GM18858 (cell line): ENCODE results near the gene LTBP1.
A peak's percentile ranks its signal among the peaks of the same experiment; 100 is the strongest.

Experiments
- ATAC-seq: cut with Tn5 transposase; IDR thresholded peaks from one replicate; pipeline ENCODE4 v1.9.1; 2021; ENCODE audit not compliant: unreplicated experiment

Gene LTBP1

GRCh38 chr2:33247365-33247764, 300.6 kb downstream of the LTBP1 start:
- ATAC-seq, result no peak

GRCh38 chr2:33250417-33251029, 303.8 kb downstream of the LTBP1 start:
- no peak for ATAC-seq

DNA sequence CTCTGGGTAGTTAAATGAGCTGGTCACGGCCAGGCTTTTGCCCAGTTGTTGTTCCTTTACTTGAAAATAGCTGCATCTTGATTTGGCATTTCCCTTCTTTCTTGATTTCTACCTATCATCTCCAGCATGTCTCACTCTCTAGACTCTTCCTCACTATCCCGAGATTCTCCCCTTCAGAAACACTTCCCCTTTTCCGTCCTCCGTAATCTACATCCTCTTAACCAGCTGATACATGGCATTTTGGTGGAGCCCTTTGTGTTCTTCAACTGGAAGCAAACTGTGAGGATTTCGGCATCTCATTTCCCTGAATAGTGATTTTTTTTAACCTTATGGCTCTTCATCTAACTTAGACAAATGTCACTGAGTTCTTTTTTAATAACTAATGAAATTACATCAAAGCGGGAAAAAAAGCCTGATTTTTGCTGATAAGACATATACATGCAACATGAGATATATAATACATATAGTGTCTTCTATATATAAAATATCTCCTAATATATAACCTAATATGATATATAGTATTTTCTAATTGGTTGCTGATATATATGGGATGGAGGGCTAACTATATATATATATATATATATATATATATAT, 309.5 kb downstream of the LTBP1 start:
- ATAC-seq, result no peak

GRCh38 chr2:33258387-33258786, 311.6 kb downstream of the LTBP1 start:
- ATAC-seq, result no peak

- ATAC-seq, result no peak
Observed at GRCh38 chr2:33262097-33262496, 315.3 kb downstream of the LTBP1 start.

- no peak for ATAC-seq
Observed at GRCh38 chr2:33264766-33265165, 318.0 kb downstream of the LTBP1 start.

DNA sequence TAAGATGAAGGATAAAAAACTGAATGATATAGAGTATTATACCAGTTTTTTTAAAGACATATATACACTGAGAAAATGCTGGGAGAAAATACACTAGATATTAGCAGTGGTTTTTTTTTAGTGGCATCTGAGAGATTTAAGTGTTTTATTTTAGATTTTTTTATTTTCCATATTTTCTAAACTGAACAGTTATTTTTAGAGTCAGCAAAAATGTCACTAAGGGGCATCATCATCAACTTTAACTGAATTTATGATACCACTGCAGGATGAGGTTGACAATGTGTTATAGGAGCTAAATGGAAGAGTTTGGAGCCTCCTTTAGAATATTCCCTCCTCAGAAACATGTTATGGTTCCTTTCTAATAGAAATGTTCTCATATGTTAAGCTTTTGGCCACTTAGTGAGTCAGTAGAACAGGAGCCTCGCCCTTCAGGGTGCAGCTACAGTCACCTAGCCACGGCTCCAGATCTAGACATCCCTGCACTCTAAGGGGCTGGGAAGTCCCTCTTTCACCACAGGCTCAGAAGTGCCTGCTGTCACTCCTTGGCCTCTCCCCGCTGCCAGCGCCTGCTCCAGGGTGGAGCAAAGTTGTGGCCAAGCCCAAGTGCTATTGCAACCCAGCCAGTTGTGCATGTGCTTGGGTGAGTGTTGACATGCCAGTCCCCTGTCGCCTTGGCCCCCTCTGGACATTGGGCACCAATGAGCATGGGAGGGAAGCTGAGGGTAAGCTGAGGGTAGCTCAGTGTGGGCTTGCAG, 319.0 kb downstream of the LTBP1 start:
- ATAC-seq, result no peak

GRCh38 chr2:33266467-33266866, 319.7 kb downstream of the LTBP1 start:
- no peak for ATAC-seq

GRCh38 chr2:33267043-33267442, 320.3 kb downstream of the LTBP1 start:
- ATAC-seq, result no peak

DNA sequence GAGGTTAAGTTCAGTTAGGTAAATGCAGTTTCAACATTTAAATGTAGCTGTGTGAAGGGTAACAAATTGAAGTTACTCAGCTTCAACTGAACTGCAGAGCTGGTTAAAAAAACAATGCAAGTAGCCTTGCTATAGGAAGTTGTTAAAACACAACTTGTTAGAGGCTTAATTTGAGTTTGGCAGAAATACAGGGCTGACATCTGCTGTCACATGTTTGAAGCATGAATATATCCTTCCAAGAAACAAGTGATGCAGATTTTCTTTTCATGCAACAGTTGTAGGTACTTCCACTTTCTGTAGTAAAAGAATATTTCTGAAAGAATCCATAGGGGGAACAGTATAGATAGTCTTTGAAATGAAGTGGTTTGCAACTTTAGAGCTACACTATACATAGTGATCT, 321.0 kb downstream of the LTBP1 start:
- ATAC-seq, result no peak

DNA sequence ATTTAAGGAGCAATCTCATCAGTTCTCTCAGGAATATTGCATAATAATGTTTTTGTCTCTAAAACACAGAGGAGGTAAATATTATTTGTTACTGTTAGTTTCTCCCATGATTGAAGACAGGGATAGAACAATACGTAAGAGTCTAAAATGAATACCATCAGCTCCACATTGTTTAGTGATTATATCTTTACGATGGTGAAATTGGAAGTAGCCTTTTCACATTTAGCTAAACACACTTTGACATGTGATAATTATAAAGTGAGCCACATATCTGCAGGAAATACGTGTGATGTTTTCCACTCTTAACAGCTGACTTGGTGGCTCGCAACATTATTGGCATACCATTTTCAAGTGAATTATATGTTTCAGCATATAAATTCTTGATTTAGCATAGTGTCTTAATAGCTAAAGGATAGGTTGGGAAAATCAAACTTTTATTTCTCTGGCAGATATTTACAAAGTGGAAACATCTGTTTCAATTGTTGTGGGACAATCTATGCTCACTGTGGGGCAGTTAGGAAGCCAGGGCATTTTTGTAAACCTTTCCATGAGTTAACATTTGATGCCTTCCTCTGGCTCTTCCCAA, 321.6 kb downstream of the LTBP1 start:
- no peak for ATAC-seq

DNA sequence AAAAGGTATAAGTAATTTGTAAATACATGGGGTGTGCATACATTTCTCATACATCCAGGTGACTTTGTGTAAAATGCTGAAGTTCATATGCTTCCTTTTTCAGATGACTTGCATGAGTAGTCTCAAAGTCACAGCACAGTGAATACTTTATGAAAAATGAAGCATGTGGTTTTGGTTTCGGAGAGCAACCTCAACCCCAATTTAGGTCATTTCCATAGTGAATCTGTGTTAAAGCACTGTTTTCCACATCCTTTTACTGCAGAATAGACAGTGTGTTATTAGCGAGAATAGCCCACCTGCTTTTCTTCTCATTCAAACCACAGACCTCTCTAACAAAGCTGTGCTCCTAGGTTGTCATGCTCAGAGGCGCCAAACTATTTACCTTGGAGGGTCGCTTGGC, 325.2 kb downstream of the LTBP1 start:
- peak; percentile 98 for ATAC-seq

GRCh38 chr2:33273479-33273878, 326.7 kb downstream of the LTBP1 start:
- ATAC-seq, result no peak

DNA sequence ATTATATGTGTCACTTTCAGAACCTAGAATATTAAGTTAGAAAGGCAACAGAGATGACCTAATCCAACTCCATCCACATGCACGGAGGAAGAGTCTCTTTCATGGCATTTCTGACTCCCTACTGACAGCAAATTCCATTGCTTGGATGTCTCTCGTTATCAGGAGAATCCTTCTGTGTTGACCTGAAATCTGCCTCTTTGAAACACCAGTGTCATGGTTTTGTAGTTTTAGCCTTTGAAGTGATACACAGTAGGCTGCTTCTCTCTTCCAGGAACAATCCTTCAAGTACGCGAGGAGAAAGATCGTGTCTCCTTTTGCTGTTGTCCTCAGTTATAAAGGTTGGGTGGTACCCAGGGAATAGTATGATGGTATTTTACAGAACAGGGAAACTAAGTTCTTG, 327.8 kb downstream of the LTBP1 start:
- no peak for ATAC-seq

- no peak for ATAC-seq
Observed at GRCh38 chr2:33275689-33276444, 329.1 kb downstream of the LTBP1 start.

GRCh38 chr2:33277002-33277426, 330.3 kb downstream of the LTBP1 start:
- ATAC-seq, result no peak

DNA sequence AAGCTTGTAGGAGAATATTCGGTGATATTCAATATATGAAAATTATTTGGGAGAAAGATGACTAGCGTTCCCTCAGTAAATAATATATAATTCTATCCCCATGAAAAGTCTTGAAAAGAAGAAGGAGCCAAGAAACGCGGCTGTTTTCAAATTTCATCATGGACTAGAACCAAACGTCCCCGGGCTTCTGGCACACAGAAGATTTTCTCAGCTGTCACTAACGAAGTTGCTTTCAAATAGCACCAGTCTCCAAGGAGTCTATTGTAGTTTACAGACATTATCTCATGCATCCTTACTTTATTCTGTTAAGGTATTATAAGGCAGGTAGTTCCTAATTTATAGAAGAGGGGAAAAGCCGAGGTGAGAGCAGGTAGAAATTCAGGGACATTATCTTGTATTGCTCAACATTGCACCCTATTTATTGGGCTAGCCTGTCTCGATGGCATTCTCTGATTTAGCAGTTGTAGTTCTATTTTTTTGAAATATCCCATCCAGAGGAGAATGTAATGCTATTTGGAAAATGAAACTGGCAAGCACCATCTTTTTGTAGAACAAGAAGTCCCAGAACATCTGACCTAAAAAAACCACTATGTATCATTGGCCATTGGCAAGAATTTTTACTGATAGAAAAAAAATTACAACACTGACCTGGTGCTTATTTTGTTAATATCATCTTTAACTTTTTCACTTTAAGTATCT, 331.6 kb downstream of the LTBP1 start:
- no peak for ATAC-seq

- ATAC-seq, result no peak
Observed at GRCh38 chr2:33284287-33284686, 337.5 kb downstream of the LTBP1 start.

DNA sequence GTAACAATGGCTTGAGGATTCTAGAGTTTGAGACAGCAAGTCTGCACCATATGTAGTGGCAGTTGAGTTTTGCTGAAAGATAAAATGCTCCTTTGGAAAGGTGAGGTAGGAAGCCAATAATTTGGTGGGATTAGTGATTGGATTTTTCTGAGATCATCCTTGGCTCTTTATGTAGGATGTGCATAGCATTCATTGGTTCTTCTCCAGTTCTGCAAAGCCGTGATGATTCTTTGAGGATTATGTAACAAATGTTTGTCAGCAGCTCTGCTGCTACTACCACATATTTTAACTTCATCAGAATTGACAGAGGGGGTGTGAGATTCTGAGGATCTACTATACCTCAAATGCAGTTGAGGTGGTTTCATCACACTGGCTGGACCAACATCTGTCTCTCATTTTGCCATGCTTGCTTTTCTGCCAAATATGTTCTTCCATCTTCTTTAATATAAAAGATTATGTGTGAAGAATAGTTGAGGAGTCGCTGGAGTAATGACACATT, 340.8 kb downstream of the LTBP1 start:
- ATAC-seq, result no peak

GRCh38 chr2:33288011-33288410, 341.3 kb downstream of the LTBP1 start:
- ATAC-seq, result no peak
